DMS79 treated with DMSO at 0.1 percent for 48 hours (cell line): Measurements from ENCODE around the gene RAB11FIP5.
A peak's percentile ranks its signal among the peaks of the same experiment; 100 is the strongest.
"Not testable (repeated sequence)": the region's sequence is repeated elsewhere in the genome, so short reads cannot be mapped to it uniquely, and the experiment has no call there.

Experiments
- DNase-seq: peaks from one replicate; lab custom pipeline; 2025; lab: John Stamatoyannopoulos, UW

Gene RAB11FIP5

DNA sequence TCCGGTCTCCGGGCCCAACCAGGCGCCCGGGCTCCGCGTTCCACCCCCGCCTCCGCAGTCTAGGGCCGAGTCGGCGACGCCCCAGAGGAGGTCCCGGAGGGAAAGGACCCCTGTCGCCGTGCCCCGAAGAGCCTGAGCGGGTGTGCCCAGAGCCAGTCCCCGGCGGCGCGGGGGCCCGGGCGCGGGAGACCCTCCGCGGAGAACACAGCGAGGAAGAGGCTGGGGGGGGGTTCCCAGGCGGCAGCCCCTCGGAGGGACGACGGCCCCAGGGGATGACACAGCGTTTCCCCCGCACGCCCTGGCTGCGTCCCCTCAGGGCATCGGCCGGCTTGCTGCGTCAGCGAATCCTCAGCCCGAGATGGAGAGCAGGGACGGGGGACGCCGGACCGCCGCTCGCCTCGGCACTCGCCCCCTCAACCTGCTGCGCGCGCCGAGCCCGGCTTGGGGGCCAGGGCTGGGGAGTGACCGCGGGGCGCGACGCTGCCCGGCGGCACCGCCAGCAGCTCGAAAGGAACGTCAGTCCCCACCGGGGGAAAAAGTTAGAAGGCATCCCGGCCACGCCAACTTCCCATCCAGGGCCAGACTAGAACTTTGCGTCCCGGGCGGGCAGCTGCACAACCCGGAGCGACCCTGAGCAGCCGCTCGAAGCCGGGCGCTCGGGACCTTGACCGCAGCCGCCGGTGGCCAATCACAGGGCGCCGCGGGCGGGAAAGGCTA is 41.9 kb downstream of the RAB11FIP5 start:
- DNase-seq = no peak

DNA sequence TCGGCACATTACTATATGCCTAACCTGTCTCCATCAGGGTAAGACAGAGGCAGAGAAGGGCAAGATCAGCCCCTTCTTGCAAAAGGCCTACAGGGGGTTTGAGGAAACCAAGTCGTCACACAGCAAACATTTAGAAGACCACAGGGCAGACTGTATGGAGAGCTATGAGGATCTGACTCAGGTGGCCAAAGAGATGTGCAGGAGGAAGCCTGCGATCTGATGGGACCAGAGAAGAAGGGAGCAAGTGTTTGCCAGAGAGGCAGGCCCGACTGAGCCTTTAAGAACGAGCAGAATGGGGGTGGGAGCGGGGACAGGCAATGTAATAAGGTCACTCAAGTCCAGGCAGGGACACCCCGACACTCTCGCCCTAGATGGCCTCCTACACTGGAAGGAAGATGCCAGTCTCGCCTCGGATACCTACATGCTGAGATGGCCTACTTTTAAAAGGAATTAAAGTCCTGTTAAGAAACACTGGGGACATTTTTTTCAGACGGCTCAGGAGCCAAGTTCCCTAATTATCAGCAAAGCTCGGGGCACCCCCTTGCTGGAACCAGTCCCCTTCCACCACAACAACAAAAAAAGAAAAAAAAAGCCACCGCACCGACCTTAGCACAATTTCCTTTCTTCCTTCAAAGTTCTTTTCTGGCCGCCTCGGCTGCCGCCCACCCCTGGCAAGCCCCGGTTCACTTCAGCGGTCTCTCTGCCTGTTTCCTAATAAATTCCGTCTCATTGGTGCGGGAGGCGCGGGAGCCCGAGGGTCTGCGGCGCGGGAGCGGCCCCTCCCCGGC is 42.7 kb downstream of the RAB11FIP5 start:
- DNase-seq = peak; percentile 40

DNA sequence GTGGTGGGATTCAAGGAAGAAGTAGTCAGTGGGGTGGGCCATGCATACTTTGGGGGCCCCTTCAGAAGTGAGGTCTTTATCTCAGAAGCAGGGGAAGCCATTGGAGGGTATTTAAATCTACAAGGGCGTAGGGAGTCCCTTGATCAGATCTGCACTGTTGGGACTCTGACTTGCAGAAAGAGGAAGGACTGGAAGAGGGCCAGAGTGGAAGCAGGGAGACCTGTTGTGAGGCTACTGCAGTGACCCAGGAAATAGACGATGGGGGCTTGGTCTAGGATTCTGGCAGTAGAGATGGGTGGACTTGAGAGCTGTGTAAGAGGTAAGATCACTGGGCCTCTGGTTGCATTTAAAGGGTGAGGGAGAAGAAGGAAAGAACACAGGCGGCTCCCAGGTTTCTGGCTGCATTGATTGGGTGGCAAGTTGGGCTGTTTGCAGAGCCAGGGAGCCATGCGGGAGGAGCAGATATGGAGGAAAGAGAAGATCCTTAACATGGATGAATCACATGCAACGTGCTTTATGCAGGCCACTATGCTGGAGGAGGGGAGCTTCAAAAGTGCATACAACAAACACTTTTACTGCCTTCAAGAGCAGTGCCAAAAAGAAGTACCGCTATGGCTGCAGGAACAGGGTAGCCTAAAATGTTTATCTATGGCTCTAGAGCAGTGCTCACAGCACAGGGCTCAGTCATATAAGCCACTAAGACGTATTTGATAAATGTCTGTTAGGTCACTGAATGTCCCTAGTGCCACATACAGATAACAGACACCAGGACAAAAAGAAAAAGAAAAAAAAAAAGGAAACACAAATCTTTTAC is 43.5 kb downstream of the RAB11FIP5 start:
- no peak for DNase-seq

DNA sequence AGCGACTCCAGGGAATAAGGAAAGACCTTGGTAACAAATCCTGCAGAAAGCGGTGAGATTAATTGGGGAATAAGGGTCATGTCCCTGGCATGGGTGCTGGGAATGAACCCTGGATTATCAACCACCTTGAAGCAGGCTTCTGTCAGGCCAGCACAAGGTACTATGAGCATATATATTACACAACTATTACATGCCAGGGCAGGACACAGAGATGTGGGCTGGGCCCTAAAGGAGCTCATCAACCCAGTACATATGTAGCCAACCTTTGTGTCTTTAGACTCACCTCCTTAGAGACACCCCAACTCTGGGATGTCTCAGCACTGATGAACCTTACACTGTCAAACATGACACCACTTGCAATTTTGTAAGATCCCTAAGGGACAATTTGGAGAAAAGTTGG is 44.6 kb downstream of the RAB11FIP5 start:
- DNase-seq = no peak

DNA sequence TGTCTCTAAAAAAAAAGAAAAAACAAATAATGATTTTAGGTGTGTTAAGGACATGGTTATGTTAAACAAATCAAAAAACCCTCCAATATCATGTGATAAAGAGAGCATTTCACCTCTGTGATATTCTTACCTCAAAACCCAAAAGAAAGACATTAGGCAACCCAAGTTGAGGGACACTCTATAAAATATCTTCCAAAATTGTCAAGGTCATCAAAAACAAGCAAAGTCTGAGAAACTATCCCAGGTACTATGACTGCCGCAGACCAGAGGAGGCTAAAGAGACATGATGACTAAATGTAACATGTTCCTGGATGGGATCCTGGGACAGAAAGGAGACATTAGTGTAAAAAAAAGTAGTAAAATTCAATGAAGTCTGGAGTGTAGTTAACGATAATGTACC is 45.7 kb downstream of the RAB11FIP5 start:
- no peak for DNase-seq

DNA sequence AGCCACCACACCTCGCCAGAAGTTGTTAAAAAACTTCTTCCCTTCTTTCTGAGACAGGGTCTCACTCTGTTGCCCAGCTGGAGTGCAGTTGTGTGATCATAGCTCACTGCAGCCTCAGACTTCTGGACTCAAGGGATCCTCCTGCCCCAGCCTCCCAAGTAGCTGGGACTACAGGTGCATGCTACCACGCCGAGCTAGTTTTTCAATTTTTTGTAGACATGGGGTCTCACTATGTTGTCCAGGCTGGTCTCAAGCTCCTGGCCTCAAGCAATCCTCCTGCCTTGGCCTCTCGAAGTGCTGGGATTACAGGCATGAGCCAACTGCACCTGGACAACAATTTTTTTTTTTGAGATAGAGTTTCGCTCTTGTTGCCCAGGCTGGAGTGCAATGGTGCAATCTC is 47.7 kb downstream of the RAB11FIP5 start:
- DNase-seq = not testable (repeated sequence)

DNA sequence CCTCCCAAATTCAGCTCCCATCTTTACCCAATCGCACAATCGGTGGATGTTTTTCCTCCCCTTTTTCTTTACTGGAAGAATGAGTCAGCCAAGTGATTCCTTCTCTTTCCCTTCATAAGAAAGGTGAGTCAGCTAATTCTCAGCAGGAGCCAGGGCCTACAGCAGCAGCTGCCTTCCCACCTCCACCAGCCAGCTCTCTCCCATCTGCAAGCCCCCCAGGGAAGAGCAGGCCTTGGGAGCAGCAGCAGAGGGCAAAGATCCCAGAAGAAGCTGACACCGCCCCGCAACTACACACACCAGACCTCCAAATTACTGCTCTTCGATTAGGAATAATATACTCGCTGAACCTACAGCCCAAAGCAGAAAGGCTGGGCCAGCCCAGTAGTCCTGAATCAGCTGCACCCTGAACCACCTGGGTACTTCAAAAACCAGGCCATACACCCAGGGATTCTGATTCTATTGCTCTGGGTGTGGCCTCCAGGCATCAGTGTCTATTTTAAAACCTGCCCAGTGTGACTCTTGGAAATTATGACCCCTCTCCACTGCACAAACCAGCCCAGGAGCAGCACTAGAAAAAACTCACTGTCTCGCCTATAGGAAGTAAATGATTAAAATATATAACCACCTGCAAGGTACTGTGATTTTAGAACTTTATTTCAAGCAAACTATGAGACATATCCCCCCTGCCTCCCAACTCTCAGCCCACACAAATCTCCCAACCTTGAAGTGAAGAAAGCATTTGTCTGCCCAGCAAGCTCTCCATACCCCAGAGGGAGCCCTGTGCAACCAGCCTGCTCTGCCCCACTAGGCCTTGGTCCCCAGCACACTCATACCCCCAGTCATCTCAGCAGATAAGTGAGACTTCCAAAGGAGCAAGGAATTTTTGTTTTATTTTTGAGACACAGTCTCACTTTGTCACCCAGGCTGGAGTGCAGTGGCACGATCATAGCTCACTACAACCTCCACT is 48.6 kb downstream of the RAB11FIP5 start:
- DNase-seq = peak; percentile 18

DNA sequence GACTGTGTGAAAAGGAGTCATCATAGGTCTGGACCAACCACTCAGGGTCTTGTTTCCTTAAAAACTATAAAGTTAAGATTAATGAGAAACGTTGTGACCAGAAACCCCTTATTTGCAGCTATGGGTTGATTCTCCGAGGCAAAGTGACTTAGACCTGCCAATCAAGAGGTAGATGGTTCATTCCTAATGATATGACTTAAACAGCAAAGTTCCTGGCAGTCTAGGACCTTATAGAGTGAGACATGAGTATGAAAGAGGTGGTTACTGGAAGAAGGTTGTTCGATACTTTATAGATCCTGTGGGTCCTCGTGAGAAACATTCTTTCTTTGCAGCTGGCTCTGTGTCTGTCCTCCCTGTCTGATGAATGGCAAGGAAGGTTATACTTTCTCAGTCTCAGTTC is 49.3 kb downstream of the RAB11FIP5 start:
- no peak for DNase-seq

DNA sequence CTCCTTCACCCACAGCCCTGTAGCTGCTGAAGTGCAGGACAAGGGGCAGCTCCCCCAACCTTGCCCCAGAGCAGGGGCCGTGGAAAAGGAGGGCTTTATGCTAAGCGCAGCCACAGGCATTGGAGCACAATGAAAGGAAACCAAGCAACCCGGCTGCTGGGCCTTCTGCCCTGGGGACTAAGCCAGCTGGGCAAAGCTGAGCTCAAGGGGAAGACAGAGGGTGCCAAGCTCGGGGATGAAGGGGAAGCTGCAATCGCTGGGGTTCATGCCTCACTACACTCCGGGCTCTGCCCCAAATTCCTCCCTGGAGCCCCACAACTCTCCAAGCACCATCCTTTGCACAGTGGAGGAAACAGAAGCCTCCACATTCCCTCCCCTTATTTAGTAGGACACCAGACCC is 53.6 kb downstream of the RAB11FIP5 start:
- no peak for DNase-seq

DNA sequence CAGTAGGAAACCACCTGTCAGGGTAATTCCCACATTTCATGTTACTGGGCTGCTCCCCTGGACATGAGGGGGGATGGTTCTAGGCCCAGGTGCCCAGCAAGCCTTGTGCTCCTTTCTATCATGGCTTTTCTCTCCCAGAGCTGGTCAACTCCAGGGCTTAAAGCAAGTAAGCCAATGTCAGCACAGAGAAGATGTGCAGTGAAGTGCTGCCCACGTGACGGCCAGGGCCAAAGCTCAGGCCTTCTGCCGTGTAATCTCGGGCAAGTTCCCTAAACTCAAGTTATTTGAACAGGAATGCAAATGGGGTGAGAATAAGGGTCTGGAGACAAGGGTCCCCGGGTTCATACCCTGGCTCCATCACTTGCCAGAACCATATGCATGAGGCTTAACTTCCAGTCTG is 57.8 kb downstream of the RAB11FIP5 start:
- no peak for DNase-seq

DNA sequence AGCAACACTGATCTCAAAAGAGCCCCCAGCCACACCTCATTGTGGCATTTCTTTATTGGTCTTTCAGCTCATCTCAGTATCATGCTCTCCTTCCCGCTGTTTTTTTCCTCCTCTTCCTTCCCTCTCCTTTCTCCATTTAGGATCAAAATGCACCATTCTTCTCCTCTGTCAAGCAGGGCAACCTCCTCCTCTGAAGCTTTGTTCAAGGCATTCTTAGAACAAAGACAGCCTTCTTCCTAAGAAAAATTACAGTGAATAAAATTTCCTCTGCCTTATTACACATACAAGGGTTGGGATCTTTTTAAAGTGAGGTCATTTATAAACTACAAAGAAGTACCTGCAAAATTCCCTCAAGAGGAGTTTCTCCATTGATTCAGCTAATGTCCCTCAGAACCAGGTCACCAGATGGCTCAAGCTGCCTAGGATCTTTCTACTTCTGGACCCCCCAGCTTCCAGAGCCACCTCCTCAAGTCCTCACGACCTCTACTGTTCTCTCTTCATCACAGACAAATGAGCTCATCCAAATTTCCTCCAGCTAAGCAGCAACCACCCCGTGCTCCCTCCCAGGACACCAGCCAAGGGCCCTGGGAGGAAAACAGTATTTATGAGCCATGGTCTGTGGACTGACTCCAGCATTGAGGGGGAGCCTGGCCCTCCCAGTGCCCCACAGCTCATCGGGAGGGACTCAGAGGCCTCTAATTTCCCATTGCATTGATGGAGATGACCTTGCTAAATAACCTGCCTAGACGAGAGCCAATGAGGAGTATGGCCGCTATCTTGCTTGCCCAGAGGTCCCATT is 59.2 kb downstream of the RAB11FIP5 start:
- DNase-seq = no peak

DNA sequence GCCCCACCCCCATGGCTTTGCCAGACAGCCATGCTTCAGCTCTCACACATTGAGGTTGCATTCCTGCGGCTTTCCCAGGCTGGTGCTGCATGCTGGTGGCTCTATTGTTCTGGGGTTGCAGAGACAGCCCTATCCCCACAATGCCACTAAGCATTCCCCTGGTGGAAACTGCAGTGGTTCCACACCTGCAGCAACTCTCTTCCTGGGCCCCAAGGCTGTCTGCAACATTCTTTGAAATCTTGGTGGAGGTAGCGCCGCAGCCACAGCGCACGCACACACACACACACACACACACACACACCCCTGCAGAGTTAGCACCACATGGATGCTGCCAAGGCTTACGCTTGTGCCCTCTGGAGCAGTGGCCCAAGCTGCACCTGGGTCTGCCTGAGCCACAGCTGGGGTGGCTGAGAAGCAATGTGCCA is 62.6 kb downstream of the RAB11FIP5 start:
- no peak for DNase-seq

DNA sequence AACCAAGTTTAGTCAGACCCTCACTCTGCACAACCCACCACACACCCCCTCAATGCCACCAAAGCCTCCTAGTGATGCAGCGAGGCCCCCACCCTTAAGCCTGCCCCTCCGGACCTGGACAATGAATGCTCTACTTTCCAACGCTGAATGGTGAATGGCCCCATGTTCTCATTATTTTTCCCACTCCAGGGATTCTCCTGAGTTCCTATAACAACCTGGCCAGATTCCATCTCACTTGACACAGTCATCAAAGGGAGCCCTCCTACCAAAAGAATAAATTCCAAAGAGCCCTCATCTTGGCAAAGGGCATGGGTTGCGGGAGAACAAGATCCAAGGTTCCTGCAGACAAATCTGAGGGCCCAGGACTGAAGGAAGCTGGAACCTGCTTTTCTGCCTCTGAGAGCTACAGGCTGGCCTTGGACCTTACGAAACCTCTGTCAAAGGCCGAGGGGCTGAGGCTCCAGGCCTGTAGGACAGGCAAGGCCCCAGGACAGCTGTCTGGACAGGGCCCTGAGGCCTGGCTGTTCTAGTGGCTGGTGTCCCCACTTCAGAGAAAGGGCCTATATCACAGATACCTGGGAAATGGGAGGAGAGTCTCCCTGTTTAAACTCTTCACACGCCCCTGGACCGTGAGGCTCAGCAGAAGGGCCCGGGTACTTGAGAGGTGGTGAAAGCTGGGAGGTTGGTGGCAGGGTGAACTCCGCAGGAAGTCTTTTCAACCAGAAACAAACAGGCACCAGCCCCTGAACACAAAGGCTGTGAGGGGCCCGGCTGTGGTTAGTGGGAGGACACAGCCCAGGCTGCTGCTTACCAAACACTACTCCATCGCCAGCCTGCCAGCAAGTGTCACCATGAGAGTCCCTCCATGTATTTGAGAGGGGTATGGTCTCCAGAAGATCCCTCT is 68.6 kb downstream of the RAB11FIP5 start:
- peak; percentile 68 for DNase-seq

DNA sequence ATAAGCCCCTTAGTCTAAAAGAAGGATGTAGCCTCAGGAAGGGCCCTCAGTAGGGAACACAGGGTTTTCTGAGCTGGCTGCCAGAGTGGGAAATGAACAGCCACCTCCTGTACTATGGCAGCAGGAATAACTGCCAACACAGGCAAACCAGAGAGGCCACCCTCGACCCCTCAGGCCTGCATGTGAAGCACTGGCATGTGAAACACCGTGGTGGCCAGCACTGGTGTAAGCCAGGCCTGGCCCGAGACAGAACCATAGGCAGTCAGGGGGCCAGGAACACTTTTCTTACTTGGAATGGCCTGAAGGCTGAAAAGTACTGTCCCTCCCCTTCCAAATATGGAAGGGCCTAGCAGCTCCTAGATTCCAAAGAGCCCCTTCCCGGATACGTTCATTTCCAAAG is 69.5 kb downstream of the RAB11FIP5 start:
- DNase-seq = no peak

DNA sequence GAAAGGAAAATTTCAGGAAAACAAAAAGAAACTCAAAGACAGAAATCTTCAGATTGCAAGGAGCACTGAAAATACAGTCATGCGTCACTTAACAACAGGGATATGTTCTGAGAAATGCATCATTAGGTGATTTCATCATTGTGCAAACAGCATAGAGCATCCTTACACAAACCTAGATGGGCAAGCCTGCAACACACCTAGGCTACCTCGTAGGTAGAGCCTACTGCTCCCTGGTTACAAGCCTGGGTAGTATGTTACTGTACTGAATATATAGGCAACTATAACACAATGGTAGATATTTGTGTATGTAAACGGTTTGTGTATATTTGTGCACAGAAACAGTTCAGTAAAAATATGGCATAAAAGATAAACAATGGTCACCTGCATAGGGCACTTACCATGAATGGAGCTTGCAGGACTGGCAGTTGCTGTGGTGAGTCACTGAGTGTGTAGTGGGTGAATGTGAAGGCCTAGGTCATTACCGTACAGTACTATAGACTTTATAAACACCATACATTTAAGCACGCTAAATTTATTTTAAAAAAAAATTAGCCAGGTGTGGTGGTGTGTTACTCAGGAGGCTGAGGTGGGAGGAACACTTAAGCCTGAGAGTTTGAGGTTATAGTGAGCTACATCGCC is 74.7 kb downstream of the RAB11FIP5 start:
- DNase-seq = peak; percentile 18

DNA sequence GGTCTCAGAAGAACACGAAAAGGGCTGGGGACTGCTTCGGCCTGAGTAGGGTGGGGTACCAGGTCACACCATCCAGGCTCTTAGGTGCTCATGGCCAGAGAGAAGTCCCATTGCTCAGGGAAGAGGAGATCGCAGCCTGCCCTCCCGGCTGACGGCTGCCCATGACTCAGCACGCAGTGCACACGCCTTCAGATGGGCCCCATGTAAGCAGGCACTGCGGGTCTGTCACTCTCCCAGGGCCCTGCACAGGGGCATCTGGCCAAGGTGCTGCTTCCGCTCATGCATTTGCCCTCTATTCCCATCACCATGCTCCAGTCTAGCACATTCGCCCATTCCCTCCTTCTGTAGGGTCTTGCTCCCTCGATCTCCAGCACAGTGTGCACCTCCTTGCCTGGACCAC is 76.0 kb downstream of the RAB11FIP5 start:
- no peak for DNase-seq

DNA sequence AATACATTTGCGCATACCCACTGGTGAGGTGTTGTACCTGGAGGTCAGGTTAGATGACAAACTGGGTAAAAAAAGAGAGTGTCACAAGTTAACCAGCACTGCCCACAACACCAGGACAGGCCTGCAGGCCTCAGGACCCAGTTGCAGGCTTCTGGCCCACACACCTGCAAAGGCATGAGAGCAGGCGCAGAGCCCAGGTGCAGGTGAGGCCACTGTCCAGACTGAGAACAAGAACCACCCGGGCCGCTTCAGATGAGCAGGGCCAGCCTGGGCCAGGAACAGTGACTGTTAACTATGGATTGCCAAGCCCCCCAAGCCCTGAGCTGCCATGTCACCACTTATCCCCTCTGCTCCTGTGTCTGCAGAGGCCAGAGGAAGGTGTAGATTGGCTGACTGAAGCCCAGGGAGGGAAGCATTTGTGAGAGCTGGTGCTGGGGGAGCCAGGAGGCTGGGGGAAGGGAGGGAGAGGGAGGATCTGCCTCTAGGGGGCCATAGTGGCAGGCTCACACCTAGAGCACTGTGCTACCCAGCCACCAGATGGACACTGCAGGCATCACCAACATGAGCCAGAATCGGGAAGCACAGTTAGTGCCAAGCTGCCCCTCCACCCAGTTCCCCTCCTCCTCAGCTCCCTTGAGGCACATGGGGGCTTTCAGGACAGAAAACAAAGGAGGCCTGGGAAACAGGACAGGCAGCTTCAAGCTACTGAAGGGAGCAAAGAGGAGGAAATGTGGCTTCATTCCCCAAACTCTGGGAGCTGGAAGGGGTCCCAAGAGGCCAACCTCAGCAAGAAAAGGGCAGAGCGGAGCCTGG is 76.6 kb downstream of the RAB11FIP5 start:
- no peak for DNase-seq

DNA sequence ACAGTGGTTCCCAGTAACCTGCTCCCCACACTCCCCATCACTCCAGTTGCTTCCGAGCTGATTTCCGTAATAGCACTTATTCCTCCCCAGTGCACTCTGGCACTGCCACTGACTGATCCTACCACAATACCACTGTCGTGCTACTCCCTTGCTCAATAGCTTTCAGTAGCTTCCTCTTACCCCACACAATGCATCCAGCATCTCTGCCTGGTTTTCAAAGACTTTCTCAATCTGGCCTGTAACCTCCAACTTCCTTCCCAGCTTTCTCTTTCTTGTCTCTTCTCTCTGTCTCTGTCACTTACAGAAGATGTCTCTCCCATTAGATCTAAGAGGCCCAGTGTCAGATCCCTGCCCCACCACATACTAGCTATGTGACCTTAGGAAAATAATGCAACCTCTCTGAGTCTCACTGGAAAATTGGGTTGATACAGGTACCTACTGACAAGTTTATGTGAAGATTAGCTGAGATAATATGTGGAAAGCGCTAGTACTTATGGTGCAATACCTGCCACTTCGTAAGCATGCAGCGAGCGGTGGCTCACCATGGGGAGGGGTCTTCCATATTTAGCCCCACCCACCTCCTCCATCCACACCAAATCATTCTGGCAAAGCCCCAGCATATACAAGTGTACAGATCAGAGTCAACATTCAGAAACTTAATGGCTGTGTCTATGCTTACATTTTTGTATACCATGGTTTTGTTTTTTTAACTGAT is 77.9 kb downstream of the RAB11FIP5 start:
- DNase-seq = no peak
